HG03565 (cell line): ENCODE results near the gene RHO.

ENCODE experiments used
- ATAC-seq: cut with Tn5 transposase; IDR thresholded peaks from one replicate; pipeline ENCODE4 v1.9.1; 2021; ENCODE audit warnings: mild to moderate bottlenecking, moderate library complexity; ENCODE audit not compliant: unreplicated experiment

Gene RHO

DNA sequence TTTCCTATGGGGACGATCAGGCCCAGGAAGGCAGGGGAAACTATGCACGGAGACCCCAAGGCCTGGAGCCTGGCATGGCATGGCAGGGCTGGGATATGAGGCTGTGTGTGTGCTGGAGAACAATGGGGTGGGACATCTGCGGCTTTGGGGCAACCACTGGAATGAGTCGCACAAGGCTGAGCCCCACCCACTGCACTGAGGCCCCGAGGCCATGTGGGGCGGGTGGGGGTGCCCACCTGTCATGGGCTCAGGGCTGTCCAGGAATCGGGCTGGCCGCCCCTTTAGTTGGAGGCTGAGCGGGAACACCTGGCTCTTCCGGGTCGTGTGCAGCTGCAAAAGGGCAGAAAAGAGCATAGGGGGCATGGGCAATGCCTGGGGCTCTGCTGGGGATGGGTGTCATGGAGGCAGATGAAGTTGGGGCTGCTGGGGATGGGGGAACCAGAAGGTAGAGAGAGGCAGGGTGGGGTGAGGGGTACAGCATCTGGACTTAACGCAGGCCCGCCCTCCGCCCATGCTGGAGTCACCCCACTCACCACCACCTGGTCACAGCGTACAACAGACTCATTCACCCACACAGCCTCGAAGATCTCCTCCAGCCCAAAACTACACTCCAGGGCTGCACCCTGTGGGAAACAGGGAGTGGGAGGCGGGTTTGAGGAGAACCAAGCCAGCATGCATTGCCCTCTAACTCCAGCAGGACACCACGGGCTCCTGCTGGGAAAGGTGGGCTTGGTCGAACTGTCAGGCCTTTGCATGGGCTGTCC lies 47.0 kb downstream of the RHO start:
- ATAC-seq: no peak

DNA sequence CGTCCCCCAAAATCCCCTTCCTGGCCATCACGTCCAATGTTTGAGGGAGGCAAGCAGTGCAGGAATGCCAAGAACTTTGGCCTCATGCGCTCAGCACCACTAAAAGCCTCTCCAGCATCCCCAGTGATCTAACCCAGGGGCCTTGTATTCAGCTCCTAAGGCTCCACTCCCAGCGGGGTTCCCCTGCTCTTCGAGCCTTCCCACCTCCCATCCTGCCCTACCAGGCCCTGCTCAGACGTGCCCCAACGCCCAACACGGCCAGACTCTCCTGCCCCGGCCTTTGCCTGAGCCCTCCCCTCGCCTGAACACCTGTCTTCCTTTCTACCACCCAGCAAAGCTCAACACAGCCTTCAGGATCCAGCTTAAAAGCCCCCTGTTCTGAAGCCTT lies 47.6 kb downstream of the RHO start:
- ATAC-seq: no peak

DNA sequence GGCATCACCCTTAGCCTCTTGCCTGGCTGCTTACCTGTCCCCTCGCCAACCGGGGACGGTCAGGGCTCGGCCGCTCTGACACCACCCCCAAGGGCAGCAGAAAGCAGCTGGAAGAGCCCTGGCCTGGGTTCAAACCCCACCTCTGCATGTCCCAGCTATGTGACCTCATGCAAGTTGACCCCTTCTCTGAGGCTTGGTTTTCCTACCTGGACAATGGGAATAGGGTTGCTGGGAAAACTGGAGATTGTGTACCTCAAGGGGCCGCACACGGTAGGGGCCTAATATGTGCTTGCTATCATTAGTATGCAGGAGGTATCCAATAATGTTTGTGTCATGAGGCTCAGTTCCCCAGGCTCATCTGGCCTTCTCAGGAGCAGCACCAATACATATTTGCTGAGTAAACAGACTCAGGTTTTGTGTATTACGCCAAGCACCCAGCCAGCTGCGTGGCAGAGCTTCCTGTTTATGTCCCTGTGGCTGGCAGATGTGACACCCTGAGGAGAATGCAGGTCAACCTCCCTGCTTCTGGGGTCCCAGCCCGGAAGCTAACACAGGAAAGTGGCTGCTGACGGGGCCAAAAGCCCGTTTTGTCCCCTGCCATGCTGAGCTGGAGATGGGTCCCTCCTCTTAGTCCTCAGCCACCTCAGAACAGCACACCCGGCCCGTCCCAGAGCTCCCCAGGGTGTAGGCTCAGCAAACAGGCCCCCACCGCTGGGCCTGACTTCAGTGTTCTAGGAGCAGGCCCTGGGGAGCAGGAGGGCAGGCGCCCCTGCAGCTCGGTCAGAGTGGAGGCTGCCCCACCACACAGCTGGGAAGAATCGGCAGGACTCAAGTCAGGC lies 48.3 kb downstream of the RHO start:
- ATAC-seq: no peak

DNA sequence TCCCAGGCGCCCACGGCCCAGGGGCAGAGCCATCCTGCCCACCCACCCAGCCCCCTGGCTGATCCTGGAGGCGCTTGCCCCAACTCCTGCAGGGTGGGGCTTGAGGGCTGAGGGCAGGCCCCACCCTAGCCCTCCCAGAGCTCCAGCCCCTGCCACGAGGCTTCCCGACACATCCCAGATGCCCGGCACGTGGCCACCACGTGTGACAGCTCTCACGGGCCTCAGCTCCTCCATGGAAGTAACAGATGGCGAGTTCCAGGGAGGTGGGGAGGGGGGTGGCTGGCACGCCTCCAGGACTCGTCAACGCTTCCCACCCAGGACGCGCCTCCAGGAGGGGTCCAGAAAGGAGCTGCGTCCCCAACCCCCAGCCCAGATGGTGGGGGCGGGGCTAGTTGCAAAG lies 48.9 kb downstream of the RHO start:
- ATAC-seq: no peak

DNA sequence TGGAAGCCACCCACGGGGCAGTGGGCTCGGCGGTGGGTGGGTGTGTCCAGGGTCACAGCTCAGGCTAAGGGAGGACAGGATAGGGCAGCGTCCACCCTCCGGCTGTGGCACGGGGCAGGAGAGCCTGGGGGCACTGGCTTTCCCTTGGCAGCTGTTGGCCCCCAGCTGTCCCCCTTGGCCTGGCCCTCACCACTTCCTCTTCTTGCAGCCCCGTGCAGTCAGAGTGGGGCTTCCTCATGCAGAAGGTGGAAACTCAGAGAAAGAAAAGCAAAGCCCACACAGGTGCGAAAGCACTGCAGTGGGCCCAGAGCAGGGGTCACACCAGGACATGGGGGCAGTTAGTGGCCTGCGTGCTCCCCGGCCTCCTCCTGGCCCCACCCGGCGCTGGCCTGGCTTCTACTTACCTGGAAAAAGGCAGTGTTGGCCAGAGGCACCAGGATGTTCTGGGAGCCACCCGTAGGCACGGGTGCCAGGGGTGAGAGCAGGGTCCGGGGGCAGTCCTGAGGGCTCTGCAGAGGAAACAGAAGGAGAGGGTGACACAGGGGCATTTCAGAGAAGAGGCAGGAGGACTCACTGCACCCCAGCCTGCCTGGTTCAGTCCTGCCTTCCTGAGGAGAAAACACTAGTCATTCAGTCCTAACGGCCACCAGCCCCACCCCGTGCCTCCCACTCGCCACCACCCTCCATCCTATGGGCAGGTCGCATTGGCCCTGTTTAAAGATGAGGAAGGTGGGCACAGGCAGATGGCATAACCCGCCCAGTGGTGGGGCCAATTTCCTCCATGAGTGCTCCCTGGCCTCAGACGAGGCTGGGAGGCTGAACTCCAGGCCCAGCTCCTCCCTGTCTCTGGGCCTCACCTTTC lies 49.7 kb downstream of the RHO start:
- ATAC-seq: no peak

DNA sequence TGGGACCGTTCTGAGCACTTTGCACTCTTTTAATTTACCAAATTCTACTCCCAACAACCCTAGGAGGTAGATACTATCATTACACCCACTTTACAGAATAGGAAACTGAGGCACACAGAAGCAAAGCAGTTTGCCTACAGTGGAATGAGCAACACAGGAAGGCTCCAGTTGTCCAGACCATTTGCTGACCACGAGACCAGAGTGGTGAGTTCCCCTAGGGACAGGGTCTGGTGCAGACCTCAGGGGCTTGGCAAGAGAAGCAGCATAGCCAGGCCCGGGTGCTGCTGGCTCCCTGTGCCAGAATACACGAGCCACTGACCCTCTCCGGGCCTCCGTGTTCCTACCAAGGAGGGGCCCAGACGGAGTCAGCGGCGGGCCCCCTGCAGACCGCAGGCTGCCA lies 51.6 kb downstream of the RHO start:
- no peak for ATAC-seq

DNA sequence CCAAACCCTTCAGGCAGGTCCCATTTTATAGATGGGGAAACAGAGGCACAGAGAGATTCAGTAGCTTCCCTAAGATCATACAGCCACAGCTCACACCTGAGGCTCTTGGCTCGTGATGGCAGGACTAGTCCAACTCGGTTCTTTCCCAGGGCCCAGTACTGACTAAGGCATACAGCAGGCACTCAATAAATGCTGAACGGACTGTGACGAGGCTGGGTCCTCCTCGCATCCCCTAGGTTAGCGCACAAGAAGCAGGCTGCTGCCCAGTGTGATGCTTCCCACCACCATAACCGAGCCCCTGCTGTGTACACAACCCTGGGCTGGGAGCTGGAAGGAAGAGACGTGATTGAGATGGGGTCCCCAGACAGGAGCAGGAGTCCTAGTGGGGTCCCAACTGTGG lies 53.2 kb downstream of the RHO start:
- no peak for ATAC-seq

DNA sequence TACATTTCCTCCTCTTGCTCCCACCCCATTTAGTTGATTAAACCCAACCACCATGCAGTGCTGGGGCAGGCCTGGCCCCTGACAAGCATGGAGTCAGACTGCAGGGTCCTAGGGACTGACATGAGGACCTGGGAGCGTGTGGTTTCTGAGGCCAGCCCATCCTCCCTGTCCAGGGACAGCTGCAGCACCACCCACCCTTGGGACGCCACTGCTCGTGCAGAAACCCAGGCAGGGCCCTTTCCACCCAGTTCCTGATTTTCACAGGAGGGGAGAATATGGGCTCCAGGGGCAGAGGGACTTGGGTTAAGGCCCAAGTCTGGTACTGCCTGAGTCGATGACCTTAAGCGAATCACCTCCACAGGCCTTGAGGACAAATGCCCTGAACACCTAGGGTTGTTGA lies 54.4 kb downstream of the RHO start:
- no peak for ATAC-seq

DNA sequence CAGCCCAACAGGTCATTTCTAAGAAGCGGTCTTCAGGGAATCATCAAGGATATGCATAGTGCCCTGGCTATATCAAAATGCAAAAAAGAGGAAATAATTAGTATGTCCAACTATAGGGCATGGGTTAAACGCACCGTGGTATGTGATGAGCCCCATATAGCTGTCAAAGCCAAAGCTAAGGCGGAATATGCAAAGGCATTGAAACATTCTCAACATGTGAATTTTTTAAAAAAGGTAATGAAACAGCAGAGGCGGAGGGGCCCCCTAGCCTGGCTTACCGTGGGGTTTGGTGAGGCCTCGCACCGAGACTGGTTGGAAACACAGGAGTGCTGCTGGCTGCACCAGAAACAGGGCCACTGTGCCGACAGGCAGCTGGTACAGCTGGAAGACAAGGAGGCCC lies 54.9 kb downstream of the RHO start:
- ATAC-seq: no peak

DNA sequence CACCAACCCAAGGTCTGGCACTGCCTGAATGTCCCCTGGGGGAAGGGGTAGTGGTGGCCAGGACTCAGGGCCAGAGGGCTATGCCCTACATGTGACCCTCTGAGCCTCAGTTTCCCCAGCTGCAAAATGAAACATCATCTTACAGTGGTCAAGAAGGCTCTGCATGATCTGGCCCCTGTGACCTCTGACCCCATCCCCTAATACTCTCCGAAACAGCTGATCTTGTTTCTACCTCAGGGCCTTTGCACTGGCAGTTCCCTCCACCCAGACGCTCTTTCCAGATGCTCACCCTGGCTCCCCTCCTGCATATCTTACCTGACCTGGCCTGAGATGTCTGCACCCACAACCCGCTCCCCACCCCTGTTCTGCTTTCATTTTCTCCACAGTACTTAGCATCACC lies 56.2 kb downstream of the RHO start:
- no peak for ATAC-seq
